ENCODE data around the gene ARHGAP12.

The ARHGAP12 gene

DNA sequence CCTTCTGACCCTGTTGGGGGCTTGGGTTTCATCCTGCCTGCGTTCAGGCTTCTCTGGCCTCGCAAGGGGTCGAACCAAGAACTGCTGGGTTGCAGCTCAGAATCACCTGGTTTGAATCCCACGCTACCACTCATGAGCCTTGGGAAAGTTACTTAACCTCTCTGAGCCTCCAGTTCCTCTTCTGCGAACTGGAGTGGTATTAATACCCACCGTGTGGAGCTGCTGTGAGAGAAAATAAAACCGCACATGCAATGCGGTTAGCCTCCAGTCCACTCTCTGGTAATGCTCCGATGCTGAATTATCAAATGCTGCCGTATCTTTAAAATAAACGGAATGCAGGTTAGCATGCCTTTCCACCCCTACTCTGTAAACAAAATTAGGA, 171.9 kb downstream of the ARHGAP12 start:
- no peak for TF ChIP-seq CTCF (conservative IDR thresholded peaks at IDR 0.05; ENCODE audit: low read length)
- no peak overlapping the region for H3K4me3 ChIP-seq (ENCODE audit: low read length)
- DNase-seq (ENCODE audit: low read depth): no peak

DNA sequence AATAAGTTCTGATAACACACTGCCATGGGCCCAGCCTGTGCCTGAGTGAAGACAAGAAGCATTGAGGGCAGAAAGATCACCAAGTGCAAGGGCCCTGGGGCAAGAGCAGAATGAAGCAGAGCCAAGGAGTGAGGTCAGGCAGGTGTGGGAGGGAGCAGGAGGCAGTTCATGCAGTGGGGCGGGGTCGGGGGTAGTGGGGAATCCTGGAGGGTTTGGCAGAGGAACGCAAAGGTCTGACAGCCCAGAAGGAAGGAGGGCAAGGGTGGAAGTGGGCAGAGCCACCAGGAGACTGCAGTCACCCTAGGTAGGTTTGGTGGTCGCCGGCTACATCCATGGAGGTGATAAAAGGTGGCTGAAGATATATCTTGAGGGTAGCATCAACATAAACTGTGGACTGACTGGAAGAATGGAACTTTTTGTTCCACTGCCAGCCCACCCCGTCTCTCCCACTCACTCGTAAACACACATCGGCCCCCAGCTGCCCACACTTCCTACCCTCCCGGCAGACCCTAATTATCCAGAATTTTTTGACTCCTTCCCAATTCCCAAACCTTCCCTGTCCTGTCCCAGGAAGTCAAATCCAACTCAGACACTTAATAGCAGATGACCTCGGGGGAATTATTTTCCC, 172.4 kb downstream of the ARHGAP12 start:
- no peak for DNase-seq (ENCODE audit: low read depth)

More for the DNA sequence above, 172.4 kb downstream of the ARHGAP12 start:
- no peak for TF ChIP-seq CTCF (conservative IDR thresholded peaks at IDR 0.05; ENCODE audit: low read length)
- H3K4me3 ChIP-seq (ENCODE audit: low read length): no peak overlapping the region
